Bone marrow (tissue), 2 donors: ENCODE data around the gene NR2E1.

Experiments used
- DNase-seq, 2 donors: peaks; one replicate each; lab custom pipeline; 2025; lab: John Stamatoyannopoulos, UW

Gene NR2E1

GRCh38 chr6:108171291-108171917, 5.6 kb downstream of the NR2E1 start:
- no peak for DNase-seq

- no peak for DNase-seq
These were observed 6.2 kb downstream of the NR2E1 start for GRCh38 chr6:108171918-108172516.

GRCh38 chr6:108174371-108175175, 8.8 kb downstream of the NR2E1 start:
- DNase-seq: peak in 1 of 2 donors; percentile 2

- no peak for DNase-seq
These were observed 9.4 kb downstream of the NR2E1 start for GRCh38 chr6:108175176-108175591.

- DNase-seq: no peak
These were observed 9.9 kb downstream of the NR2E1 start for GRCh38 chr6:108175592-108176279.

GRCh38 chr6:108176281-108177089, 10.7 kb downstream of the NR2E1 start:
- no peak for DNase-seq

GRCh38 chr6:108179741-108180140, 13.9 kb downstream of the NR2E1 start:
- no peak for DNase-seq

- DNase-seq: no peak
These were observed 14.4 kb downstream of the NR2E1 start for GRCh38 chr6:108180266-108180665.

GRCh38 chr6:108180776-108181175, 15.0 kb downstream of the NR2E1 start:
- no peak for DNase-seq

GRCh38 chr6:108186226-108186625, 20.4 kb downstream of the NR2E1 start:
- DNase-seq: no peak

- DNase-seq: no peak
These were observed 21.7 kb downstream of the NR2E1 start for GRCh38 chr6:108187519-108187918.

- no peak for DNase-seq
These were observed 27.3 kb downstream of the NR2E1 start for GRCh38 chr6:108193131-108193530.

- no peak for DNase-seq
These were observed 28.0 kb downstream of the NR2E1 start for GRCh38 chr6:108193835-108194234.

GRCh38 chr6:108194503-108194902, 28.7 kb downstream of the NR2E1 start:
- no peak for DNase-seq

- no peak for DNase-seq
These were observed 29.4 kb downstream of the NR2E1 start for GRCh38 chr6:108195209-108195608.

GRCh38 chr6:108198761-108199498, 33.1 kb downstream of the NR2E1 start:
- DNase-seq: no peak

- no peak for DNase-seq
These were observed 34.4 kb downstream of the NR2E1 start for GRCh38 chr6:108200186-108200585.

- DNase-seq: no peak
These were observed 34.8 kb downstream of the NR2E1 start for GRCh38 chr6:108200631-108201030.

GRCh38 chr6:108203189-108204112, 37.6 kb downstream of the NR2E1 start:
- no peak for DNase-seq

GRCh38 chr6:108207013-108207412, 41.2 kb downstream of the NR2E1 start:
- no peak for DNase-seq
